GM21381 (cell line): ENCODE measurements around the gene IL17RA.

ENCODE experiments used
- ATAC-seq: cut with Tn5 transposase; IDR thresholded peaks from one replicate; pipeline ENCODE4 v1.9.1; 2021; ENCODE audit warnings: mild to moderate bottlenecking, moderate library complexity; ENCODE audit not compliant: unreplicated experiment

The IL17RA gene

DNA sequence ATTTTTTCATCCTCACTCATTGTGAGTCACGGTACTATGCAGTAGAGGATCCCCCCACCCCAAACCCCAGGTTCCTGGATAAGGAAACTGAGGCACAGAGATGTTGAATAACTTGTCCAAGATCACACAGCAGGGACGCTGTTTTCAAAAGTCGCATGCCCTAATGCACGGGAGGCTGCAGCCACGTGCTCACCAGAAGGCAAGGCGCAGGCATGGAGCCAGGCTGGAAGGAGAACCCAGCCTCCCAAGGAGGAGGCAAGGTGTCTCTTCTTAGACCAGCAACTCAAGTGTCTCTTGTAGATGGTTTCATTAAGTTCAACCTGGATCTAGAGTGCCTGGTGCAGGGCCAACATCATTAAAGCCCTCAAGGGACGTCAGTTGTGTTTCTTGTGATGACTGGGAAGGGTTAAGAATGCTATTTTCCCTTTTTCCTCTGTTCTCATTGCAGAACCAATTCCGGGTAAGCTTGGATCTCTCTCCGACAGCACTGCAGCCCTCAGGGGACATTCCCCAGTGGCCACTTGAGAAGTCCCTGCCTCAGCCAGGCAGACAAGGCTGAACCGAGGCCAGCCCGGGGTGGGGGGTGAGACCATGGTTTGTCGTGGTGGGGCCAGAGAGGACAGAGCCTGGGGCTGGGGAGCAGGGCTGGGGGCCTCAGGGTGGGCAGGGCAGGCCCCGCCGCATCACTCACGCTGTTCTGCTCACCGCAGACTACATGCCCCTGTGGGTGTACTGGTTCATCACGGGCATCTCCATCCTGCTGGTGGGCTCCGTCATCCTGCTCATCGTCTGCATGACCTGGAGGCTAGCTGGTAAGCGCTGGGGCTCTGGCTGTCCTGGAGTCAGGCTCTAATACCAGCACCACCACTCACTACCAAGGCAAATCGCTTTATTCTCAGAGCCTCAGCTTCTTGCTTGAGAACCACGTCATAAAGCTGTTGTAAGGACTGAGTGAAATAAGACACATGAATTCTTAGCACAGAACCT is 20.6 kb downstream of the IL17RA start:
- ATAC-seq, result no peak

DNA sequence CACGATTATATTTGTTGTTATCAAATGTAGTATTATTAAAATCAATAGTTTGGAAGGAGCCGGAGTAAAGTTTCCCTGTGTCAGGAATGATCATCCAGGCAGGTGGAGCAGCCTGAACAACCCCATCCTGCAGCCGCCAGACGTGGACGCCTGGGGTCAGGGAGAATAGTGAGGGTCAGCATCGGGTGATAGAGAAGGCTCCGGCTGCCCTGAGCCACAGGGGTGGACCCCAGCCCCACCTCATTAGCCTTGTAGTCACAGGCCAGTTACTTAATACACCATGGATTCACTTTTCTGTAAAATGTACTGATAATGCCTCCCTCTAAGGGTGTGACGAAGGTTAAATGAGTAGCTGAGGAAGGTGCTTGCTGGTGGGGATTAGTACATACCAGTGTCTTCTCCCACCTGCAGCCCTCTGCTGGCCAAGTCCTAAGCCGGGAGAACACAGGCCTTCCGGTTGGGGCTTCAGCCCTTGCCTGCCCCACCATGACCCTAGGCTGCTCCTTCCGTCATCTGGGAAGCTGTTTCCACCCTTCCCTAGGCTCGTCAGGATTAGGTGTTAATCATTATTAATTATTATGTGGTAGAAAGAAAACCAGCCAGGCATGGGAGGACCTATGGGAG is 21.5 kb downstream of the IL17RA start:
- ATAC-seq, result no peak

DNA sequence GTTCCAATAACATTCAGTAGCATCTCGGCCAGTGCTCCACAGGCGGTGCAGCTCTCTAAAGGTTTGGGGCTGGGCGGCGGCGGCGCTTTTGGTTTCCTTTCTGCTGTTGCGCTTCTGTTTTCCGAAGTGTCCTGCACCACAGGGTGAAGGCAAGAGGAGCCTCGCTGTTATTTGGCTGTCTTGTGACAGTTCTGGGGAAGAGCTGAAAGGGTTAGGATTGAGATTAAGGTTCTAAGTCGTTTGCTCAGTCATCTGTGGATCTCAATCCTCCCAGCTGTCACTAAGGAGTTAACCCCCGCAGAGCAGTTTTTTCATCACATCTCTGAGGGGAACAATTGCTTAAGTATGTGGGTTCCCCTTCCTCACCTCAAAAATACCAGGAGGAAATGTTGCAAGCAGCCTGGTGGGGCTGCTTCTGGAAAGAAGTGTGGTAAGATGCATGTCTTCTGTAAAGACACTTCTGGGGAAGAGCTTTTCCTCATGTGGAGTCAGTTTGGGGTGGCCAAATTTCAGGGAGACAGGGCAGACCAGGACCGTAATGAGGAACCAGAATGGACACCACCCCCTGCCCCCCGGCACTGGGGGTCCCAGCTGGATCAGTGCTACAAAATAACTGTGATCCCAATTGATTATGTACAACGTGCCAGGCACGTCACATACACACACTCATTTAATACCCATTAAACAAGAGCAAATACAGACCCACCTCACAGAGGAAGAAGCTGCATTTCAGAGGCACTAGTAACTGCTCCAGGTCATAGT is 22.2 kb downstream of the IL17RA start:
- ATAC-seq, result no peak

DNA sequence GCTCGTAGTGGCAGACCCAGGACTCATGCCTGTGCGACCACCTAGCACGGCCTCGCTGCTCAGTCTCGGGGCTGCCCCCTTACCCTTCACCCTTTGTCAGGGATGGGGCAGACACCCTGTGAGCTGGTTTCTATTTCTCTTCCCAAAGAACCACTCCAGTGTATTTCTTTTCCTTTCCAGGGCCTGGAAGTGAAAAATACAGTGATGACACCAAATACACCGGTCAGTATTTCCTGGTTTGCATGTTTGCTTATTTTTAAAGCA is 22.7 kb downstream of the IL17RA start:
- no peak for ATAC-seq

- ATAC-seq, result no peak
Observed at GRCh38 chr22:17108256-17109112, 23.7 kb downstream of the IL17RA start.

GRCh38 chr22:17109113-17109865 is 24.5 kb downstream of the IL17RA start:
- no peak for ATAC-seq

DNA sequence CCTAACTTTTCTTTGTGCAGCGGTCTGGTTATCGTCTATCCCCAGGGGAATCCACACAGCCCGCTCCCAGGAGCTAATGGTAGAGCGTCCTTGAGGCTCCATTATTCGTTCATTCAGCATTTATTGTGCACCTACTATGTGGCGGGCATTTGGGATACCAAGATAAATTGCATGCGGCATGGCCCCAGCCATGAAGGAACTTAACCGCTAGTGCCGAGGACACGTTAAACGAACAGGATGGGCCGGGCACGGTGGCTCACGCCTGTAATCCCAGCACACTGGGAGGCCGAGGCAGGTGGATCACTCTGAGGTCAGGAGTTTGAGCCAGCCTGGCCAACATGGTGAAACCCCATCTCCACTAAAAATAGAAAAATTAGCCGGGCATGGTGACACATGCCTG is 25.2 kb downstream of the IL17RA start:
- no peak for ATAC-seq

- ATAC-seq, result no peak
Observed at GRCh38 chr22:17110791-17111550, 26.2 kb downstream of the IL17RA start.

- ATAC-seq, result no peak
Observed at GRCh38 chr22:17112491-17113042, 27.8 kb downstream of the IL17RA start.

GRCh38 chr22:17113600-17113999 is 28.8 kb downstream of the IL17RA start:
- ATAC-seq, result no peak

DNA sequence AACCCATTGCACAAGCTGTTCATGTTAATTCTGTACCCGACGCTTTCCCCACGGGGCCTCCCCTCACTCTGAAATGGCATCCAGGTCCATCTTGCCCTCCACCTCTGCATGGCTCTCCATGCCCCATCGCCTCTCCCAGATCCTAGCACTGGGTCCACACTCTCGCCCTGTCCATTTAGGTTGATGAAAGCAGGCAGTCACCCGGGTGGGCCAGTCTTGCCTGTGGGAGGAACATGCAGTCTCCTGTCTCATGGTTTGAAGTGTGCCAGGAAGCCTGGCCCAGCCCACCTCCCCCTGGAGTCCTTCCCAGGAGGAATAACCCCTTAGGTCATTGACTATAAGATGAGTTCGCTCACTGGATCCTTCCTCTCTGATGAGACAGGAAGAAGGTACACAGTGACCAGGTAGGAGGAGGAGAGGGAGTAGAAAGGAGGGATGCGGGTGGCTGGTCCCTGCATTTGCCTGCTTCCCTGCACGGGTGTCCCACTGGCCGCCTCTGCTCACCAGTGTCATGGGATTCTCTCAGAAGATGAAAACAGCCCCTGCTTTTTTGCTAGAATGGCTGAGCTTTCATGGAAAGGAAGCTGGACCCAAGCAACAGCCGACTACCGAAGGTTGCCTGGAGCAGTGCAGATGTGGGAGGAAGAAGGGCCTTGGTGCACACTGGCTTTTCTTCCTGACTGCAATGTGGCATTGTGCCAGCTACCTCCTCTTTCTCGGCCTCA is 29.5 kb downstream of the IL17RA start:
- no peak for ATAC-seq

GRCh38 chr22:17114898-17115235 is 30.1 kb downstream of the IL17RA start:
- no peak for ATAC-seq

- no peak for ATAC-seq
Observed at GRCh38 chr22:17115236-17115635, 30.4 kb downstream of the IL17RA start.

- ATAC-seq, result no peak
Observed at GRCh38 chr22:17115945-17116565, 31.3 kb downstream of the IL17RA start.

GRCh38 chr22:17116572-17117330 is 32.0 kb downstream of the IL17RA start:
- ATAC-seq, result no peak

DNA sequence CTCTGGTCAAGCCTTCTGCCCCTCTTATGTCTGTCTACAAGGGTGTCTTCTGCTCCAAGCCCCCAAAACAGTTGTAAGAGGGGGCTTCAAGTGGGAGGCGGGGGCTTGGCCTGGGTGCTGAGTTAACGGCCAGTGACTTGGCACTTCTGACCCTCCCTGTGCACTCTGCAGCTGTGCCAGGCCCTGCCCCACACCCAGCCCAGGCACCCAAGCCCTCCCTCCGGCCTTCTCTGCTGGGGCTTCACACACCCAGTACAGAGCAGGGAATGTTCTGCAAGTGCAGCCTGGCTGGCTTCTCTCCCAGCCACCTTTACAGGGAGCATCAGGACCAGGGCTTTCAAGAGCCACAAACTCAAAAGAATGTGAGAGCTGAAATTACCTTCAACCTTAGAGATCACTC is 32.6 kb downstream of the IL17RA start:
- no peak for ATAC-seq

GRCh38 chr22:17117890-17118289 is 33.1 kb downstream of the IL17RA start:
- no peak for ATAC-seq
